ENCODE measurements around the gene GJB3. TPM values are rescaled to one million over a fixed set of nuclear protein-coding genes. Genes with fewer than 3 reads are reported as not detected.

The GJB3 gene
- total RNA-seq, 1 experiment from 2014 or later = 0.52 TPM

- Mint-ChIP-seq H3K27ac (ENCODE audit: unreplicated experiment) (no peak overlapping the region), H3K4me3 (ENCODE audit: unreplicated experiment) (no peak overlapping the region), H3K9me3 (ENCODE audit: unreplicated experiment) (no peaks in the 10 kb centered on the region), H3K27me3 (ENCODE audit: insufficient read depth, unreplicated experiment) (no peaks in the 10 kb centered on the region), H3K4me1 (ENCODE audit: low read depth, unreplicated experiment) (peaks cover 6% of the 10 kb centered on the region), H3K36me3 (ENCODE audit: insufficient read depth, unreplicated experiment) (no peaks in the 10 kb centered on the region)
- no peak for DNase-seq
- no peaks in the 10 kb centered on the region for H3K27me3 ChIP-seq (replicated peaks; ENCODE audit: control insufficient read depth, insufficient read depth, low read length)
- no peak overlapping the region for H3K4me3 ChIP-seq (ENCODE audit: low read depth, low read length)
- H3K36me3 ChIP-seq (ENCODE audit: control insufficient read depth, insufficient read depth, low read length) = no peaks in the 10 kb centered on the region
- H3K4me1 ChIP-seq = no peaks in the 10 kb centered on the region
- POLR2A ChIA-PET = no interaction called here
- TF ChIP-seq CTCF (IDR thresholded peaks at IDR 0.05; ENCODE audit: insufficient read depth in 1 of 2, low read depth in 1 of 2, low read length in 1 of 2, severe bottlenecking in 1 of 2, unreplicated experiment in 1 of 2) = no peak
- intact Hi-C loops (cut with micrococcal nuclease; ENCODE audit: unreplicated experiment) = no loop called here
- no peaks in the 10 kb centered on the region for H3K9me3 ChIP-seq
- no TSS peak for BruUV-seq (replicated peaks)
- CTCF ChIA-PET = no interaction called here
Measured at GRCh38 chr1:34790985-34791384, 10.0 kb downstream of the GJB3 start.

- no peaks in the 10 kb centered on the region for H3K9me3 Mint-ChIP-seq (ENCODE audit: unreplicated experiment)
- H3K27me3 ChIP-seq (replicated peaks; ENCODE audit: control insufficient read depth, insufficient read depth, low read length) = no peaks in the 10 kb centered on the region
- POLR2A ChIA-PET = no interaction called here
- H3K36me3 ChIP-seq (ENCODE audit: control insufficient read depth, insufficient read depth, low read length) = no peaks in the 10 kb centered on the region
- no peak for TF ChIP-seq CTCF (IDR thresholded peaks at IDR 0.05; ENCODE audit: insufficient read depth in 1 of 2, low read depth in 1 of 2, low read length in 1 of 2, severe bottlenecking in 1 of 2, unreplicated experiment in 1 of 2)
- no TSS peak for BruUV-seq (replicated peaks)
- no peaks in the 10 kb centered on the region for H3K4me1 ChIP-seq
- H3K27ac Mint-ChIP-seq (ENCODE audit: unreplicated experiment) = no peak overlapping the region
- no peaks in the 10 kb centered on the region for H3K9me3 ChIP-seq
- no peaks in the 10 kb centered on the region for H3K27me3 Mint-ChIP-seq (ENCODE audit: insufficient read depth, unreplicated experiment)
- DNase-seq = no peak
- H3K4me3 Mint-ChIP-seq (ENCODE audit: unreplicated experiment) = no peak overlapping the region
- H3K4me3 ChIP-seq (ENCODE audit: low read depth, low read length) = no peak overlapping the region
- CTCF ChIA-PET = no interaction called here
- no peaks in the 10 kb centered on the region for H3K36me3 Mint-ChIP-seq (ENCODE audit: insufficient read depth, unreplicated experiment)
- intact Hi-C loops (cut with micrococcal nuclease; ENCODE audit: unreplicated experiment) = no loop called here
- H3K4me1 Mint-ChIP-seq (ENCODE audit: low read depth, unreplicated experiment) = no peaks in the 10 kb centered on the region
Measured at GRCh38 chr1:34792424-34792823, 11.4 kb downstream of the GJB3 start.

- no TSS peak for BruUV-seq (replicated peaks)
- H3K36me3 Mint-ChIP-seq (ENCODE audit: insufficient read depth, unreplicated experiment) = no peaks in the 10 kb centered on the region
- no peaks in the 10 kb centered on the region for H3K4me1 Mint-ChIP-seq (ENCODE audit: low read depth, unreplicated experiment)
- no peak within 1 kb of the TSS for H3K4me3 ChIP-seq (ENCODE audit: low read depth, low read length)
- TF ChIP-seq CTCF (IDR thresholded peaks at IDR 0.05; ENCODE audit: insufficient read depth in 1 of 2, low read depth in 1 of 2, low read length in 1 of 2, severe bottlenecking in 1 of 2, unreplicated experiment in 1 of 2) = no peak
- no peaks in the 10 kb centered on the region for H3K4me1 ChIP-seq
- no peaks in the 10 kb centered on the region for H3K36me3 ChIP-seq (ENCODE audit: control insufficient read depth, insufficient read depth, low read length)
- H3K9me3 Mint-ChIP-seq (ENCODE audit: unreplicated experiment) = no peaks in the 10 kb centered on the region
- no peaks in the 10 kb centered on the region for H3K27me3 Mint-ChIP-seq (ENCODE audit: insufficient read depth, unreplicated experiment)
- no peak within 1 kb of the TSS for H3K4me3 Mint-ChIP-seq (ENCODE audit: unreplicated experiment)
- no peaks in the 10 kb centered on the region for H3K9me3 ChIP-seq
- ChIA-PET CTCF (no interaction called here), POLR2A (no interaction called here)
- no peak within 1 kb of the TSS for H3K27ac Mint-ChIP-seq (ENCODE audit: unreplicated experiment)
- no peak for DNase-seq
- intact Hi-C loops (cut with micrococcal nuclease; ENCODE audit: unreplicated experiment) = no loop called here
- no peaks in the 10 kb centered on the region for H3K27me3 ChIP-seq (replicated peaks; ENCODE audit: control insufficient read depth, insufficient read depth, low read length)
Measured at GRCh38 chr1:34792868-34793727, 12.1 kb downstream of the GJB3 start, which contains the start of gene GJA4. TSS of gene GJA4 (plus strand) at chr1:34792999. CDS start at chr1:34794214, 1,215 bp downstream.
